Suprapubic skin (tissue), 4 donors: Measurements from ENCODE around the gene CC2D1A.

ENCODE experiments used
- CTCF ChIP-seq, 2 donors: fragments of 200-600 bp in 1 of 2; fragments of 450-650 bp in 1 of 2; sonication (generic) in 1 of 2; IDR thresholded peaks; one replicate each; pipeline ENCODE4 v1.5.1; 2016 to 2019; ENCODE audit warnings: antibody characterized with exemption in 2 of 2, mild to moderate bottlenecking in 1 of 2, moderate library complexity in 1 of 2
- EP300 ChIP-seq: sonication (generic); formaldehyde crosslinking; IDR thresholded peaks from one replicate; pipeline ENCODE4 v1.6.1; 2017; ENCODE audit warnings: antibody characterized with exemption
- POLR2A ChIP-seq, 2 donors: fragments of 450-650 bp; IDR thresholded peaks; one replicate each; pipeline ENCODE4 v1.6.1; 2017; ENCODE audit warnings: antibody characterized with exemption in 2 of 2, mild to moderate bottlenecking in 2 of 2, moderate library complexity in 2 of 2
- POLR2AphosphoS5 ChIP-seq, 3 donors: sonication (generic); formaldehyde crosslinking; IDR thresholded peaks; one replicate each; pipeline ENCODE4 v1.6.1; 2017; ENCODE audit warnings: antibody characterized with exemption in 3 of 3

- TF ChIP-seq CTCF (IDR thresholded peaks at IDR 0.05) = no peak
- TF ChIP-seq POLR2AphosphoS5 (IDR thresholded peaks at IDR 0.05) = no peak
- TF ChIP-seq POLR2A (IDR thresholded peaks at IDR 0.05) = no peak
- no peak for TF ChIP-seq EP300
Measured at GRCh38 chr19:13969897-13970296, 63.9 kb downstream of the CC2D1A start.
